ENCODE results near the gene APOC4. TPM values are rescaled to one million over a fixed set of nuclear protein-coding genes. Genes with fewer than 3 reads are reported as not detected.

The APOC4 gene
- polyA plus RNA-seq, 1 of the 3 experiments (the other 2 are of a cell fraction) = not detected

DNA sequence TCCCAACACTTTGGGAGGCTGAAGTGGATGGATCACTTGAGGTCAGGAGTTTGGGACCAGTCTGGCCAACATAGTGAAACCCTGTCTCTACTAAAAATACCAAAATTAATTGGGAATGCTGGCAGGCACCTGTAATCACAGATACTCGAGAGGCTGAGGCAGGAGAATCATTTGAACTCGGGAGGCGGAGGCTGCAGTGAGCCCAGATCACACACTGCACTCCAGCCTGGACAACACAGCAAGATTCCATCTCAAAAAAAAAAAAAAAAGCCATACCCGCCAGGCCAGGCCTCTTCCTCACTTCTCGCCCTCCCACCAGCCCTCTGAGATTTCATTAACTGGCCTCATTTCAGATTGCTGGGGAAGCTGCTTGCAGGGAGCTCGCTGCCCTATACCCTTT lies 51.5 kb downstream of the APOC4 start:
- H2AFZ ChIP-seq (ENCODE audit: low read depth) = no peak overlapping the region
- ChIA-PET CTCF (interaction anchor here (1.8 kb wide), 1 partner anchor 66 kb away, joined by 7 read pairs; no protein-coding TSS in a partner anchor), POLR2A (no interaction called here)
- H3K27ac ChIP-seq (ENCODE audit: low read depth in 2 of 2, low read length in 1 of 2) = no peak overlapping the region
- 94% methylated on average over 6 of the region's 6 CpGs for WGBS (ENCODE audit: low lambda C conversion rate)
- H4K20me1 ChIP-seq (ENCODE audit: insufficient read depth) = no peaks in the 10 kb centered on the region
- no peaks in the 10 kb centered on the region for H3K27me3 ChIP-seq (ENCODE audit: insufficient read depth)
- H3K9me3 ChIP-seq = no peaks in the 10 kb centered on the region
- no peak overlapping the region for H3K9ac ChIP-seq
- no peak overlapping the region for H3K4me3 ChIP-seq (ENCODE audit: low read depth in 2 of 2, low read length in 1 of 2)
- TF ChIP-seq, protein P1, sequence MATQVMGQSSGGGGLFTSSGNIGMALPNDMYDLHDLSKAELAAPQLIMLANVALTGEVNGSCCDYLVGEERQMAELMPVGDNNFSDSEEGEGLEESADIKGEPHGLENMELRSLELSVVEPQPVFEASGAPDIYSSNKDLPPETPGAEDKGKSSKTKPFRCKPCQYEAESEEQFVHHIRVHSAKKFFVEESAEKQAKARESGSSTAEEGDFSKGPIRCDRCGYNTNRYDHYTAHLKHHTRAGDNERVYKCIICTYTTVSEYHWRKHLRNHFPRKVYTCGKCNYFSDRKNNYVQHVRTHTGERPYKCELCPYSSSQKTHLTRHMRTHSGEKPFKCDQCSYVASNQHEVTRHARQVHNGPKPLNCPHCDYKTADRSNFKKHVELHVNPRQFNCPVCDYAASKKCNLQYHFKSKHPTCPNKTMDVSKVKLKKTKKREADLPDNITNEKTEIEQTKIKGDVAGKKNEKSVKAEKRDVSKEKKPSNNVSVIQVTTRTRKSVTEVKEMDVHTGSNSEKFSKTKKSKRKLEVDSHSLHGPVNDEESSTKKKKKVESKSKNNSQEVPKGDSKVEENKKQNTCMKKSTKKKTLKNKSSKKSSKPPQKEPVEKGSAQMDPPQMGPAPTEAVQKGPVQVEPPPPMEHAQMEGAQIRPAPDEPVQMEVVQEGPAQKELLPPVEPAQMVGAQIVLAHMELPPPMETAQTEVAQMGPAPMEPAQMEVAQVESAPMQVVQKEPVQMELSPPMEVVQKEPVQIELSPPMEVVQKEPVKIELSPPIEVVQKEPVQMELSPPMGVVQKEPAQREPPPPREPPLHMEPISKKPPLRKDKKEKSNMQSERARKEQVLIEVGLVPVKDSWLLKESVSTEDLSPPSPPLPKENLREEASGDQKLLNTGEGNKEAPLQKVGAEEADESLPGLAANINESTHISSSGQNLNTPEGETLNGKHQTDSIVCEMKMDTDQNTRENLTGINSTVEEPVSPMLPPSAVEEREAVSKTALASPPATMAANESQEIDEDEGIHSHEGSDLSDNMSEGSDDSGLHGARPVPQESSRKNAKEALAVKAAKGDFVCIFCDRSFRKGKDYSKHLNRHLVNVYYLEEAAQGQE (IDR thresholded peaks at IDR 0.05; ENCODE audit: low read depth, low read length) = no peak
- TF ChIP-seq, protein P2, sequence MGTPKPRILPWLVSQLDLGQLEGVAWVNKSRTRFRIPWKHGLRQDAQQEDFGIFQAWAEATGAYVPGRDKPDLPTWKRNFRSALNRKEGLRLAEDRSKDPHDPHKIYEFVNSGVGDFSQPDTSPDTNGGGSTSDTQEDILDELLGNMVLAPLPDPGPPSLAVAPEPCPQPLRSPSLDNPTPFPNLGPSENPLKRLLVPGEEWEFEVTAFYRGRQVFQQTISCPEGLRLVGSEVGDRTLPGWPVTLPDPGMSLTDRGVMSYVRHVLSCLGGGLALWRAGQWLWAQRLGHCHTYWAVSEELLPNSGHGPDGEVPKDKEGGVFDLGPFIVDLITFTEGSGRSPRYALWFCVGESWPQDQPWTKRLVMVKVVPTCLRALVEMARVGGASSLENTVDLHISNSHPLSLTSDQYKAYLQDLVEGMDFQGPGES (IDR thresholded peaks at IDR 0.05; ENCODE audit: low read depth, low read length) = no peak
- TF ChIP-seq FOSL2 (IDR thresholded peaks at IDR 0.05; ENCODE audit: borderline replicate concordance, low read depth) = no peak
- TF ChIP-seq GATA2 (CRISPR knock-in tag; IDR thresholded peaks at IDR 0.05) = no peak
- no peak for TF ChIP-seq RXRA (IDR thresholded peaks at IDR 0.05; ENCODE audit: borderline replicate concordance, low read depth)
- TF ChIP-seq GABPA (IDR thresholded peaks at IDR 0.05; ENCODE audit: low read depth) = no peak
- TF ChIP-seq NFIC (IDR thresholded peaks at IDR 0.05; ENCODE audit: borderline replicate concordance) = no peak
- no peak for TF ChIP-seq FOXJ3 (CRISPR knock-in tag; IDR thresholded peaks at IDR 0.05)
- TF ChIP-seq RAD21 (IDR thresholded peaks at IDR 0.05; ENCODE audit: low read length) = no peak
- TF ChIP-seq, protein P3, sequence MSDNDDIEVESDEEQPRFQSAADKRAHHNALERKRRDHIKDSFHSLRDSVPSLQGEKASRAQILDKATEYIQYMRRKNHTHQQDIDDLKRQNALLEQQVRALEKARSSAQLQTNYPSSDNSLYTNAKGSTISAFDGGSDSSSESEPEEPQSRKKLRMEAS (IDR thresholded peaks at IDR 0.05; ENCODE audit: low read depth) = no peak
- TF ChIP-seq TCF12 (IDR thresholded peaks at IDR 0.05) = no peak
- TF ChIP-seq SIN3A (IDR thresholded peaks at IDR 0.05; ENCODE audit: borderline replicate concordance, low read depth, low read length) = no peak
- TF ChIP-seq TAF1 (IDR thresholded peaks at IDR 0.05; ENCODE audit: borderline replicate concordance, low read depth, low read length) = no peak
- TF ChIP-seq, protein P4, sequence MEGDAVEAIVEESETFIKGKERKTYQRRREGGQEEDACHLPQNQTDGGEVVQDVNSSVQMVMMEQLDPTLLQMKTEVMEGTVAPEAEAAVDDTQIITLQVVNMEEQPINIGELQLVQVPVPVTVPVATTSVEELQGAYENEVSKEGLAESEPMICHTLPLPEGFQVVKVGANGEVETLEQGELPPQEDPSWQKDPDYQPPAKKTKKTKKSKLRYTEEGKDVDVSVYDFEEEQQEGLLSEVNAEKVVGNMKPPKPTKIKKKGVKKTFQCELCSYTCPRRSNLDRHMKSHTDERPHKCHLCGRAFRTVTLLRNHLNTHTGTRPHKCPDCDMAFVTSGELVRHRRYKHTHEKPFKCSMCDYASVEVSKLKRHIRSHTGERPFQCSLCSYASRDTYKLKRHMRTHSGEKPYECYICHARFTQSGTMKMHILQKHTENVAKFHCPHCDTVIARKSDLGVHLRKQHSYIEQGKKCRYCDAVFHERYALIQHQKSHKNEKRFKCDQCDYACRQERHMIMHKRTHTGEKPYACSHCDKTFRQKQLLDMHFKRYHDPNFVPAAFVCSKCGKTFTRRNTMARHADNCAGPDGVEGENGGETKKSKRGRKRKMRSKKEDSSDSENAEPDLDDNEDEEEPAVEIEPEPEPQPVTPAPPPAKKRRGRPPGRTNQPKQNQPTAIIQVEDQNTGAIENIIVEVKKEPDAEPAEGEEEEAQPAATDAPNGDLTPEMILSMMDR (IDR thresholded peaks at IDR 0.05) = no peak
- TF ChIP-seq, protein P5, sequence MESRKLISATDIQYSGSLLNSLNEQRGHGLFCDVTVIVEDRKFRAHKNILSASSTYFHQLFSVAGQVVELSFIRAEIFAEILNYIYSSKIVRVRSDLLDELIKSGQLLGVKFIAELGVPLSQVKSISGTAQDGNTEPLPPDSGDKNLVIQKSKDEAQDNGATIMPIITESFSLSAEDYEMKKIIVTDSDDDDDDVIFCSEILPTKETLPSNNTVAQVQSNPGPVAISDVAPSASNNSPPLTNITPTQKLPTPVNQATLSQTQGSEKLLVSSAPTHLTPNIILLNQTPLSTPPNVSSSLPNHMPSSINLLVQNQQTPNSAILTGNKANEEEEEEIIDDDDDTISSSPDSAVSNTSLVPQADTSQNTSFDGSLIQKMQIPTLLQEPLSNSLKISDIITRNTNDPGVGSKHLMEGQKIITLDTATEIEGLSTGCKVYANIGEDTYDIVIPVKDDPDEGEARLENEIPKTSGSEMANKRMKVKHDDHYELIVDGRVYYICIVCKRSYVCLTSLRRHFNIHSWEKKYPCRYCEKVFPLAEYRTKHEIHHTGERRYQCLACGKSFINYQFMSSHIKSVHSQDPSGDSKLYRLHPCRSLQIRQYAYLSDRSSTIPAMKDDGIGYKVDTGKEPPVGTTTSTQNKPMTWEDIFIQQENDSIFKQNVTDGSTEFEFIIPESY (IDR thresholded peaks at IDR 0.05; ENCODE audit: borderline replicate concordance, low read depth) = no peak
- no peak for TF ChIP-seq TEAD4 (IDR thresholded peaks at IDR 0.05; ENCODE audit: borderline replicate concordance, insufficient read depth)
- no peak for TF ChIP-seq CHD2 (IDR thresholded peaks at IDR 0.05; ENCODE audit: low read length, partially characterized antibody)
- no peak for TF ChIP-seq RFX5 (IDR thresholded peaks at IDR 0.05; ENCODE audit: low read length)
- no peak for TF ChIP-seq EZH2phosphoT487 (IDR thresholded peaks at IDR 0.05; ENCODE audit: borderline replicate concordance, low read depth)
- no peaks in the 10 kb centered on the region for H3K9me2 ChIP-seq
- peaks cover 5% of the 10 kb centered on the region for H3F3A ChIP-seq (replicated peaks; ENCODE audit: insufficient read depth)
- H3K79me2 ChIP-seq (ENCODE audit: insufficient read depth) = no peaks in the 10 kb centered on the region
- no peak for DNase-seq
- peaks cover 0 to 20% of the 10 kb centered on the region in 2 experiments for H3K36me3 ChIP-seq (replicated peaks in 1 of 2; ENCODE audit: control insufficient read depth in 1 of 2, insufficient read depth in 2 of 2, low read length in 1 of 2)
- H3K4me1 ChIP-seq (ENCODE audit: control insufficient read depth in 1 of 2, insufficient read depth in 2 of 2, low read depth in 1 of 2, low read length in 1 of 2) = no peaks in the 10 kb centered on the region
- H3K4me2 ChIP-seq = no peak overlapping the region

Data from SK-N-SH (cell line).